Type B pancreatic cell (in vitro differentiated cells): ENCODE results near the gene TAF9B. TPM values are rescaled to one million over a fixed set of nuclear protein-coding genes. Genes with fewer than 3 reads are reported as not detected.
A peak's percentile ranks its signal among the peaks of the same experiment; 100 is the strongest.
"Not testable (repeated sequence)": the region's sequence is repeated elsewhere in the genome, so short reads cannot be mapped to it uniquely, and the experiment has no call there.

Experiments
- DNase-seq: peaks from one replicate; pipeline ENCODE4 v3.0.0; 2021; ENCODE audit warnings: mixed read lengths; ENCODE audit not compliant: unreplicated experiment; ENCODE audit errors: extremely low spot score
- H3K27ac Mint-ChIP-seq: 2 replicates; pipeline ENCODE4 v1.8.0; 2021; ENCODE audit warnings: mild to moderate bottlenecking, mixed read lengths
- H3K27me3 Mint-ChIP-seq: 2 replicates; pipeline ENCODE4 v1.8.0; 2021; ENCODE audit warnings: mixed read lengths
- H3K36me3 Mint-ChIP-seq: 2 replicates; pipeline ENCODE4 v1.8.0; 2021; ENCODE audit warnings: mixed read lengths
- H3K4me1 Mint-ChIP-seq: one replicate; pipeline ENCODE4 v1.8.0; 2021; ENCODE audit warnings: mixed read lengths; ENCODE audit not compliant: unreplicated experiment
- H3K4me3 Mint-ChIP-seq: 2 replicates; pipeline ENCODE4 v1.8.0; 2021; ENCODE audit warnings: mild to moderate bottlenecking, mixed read lengths
- H3K9me3 Mint-ChIP-seq: 2 replicates; pipeline ENCODE4 v1.8.0; 2021; ENCODE audit warnings: mixed read lengths
- long read RNA-seq: library from polyadenylated mRNA; unstranded; transcript quantifications from one replicate; pipeline ENCODE4 v2.0.0, GENCODE V29; 2020
- total RNA-seq: library from RNA; stranded (reverse); gene quantifications from 2 replicates; pipeline ENCODE4 v1.2.1, GENCODE V29; 2021; ENCODE audit warnings: low replicate concordance
- TF ChIP-seq, protein P1 (sequence below): fragments of 200-600 bp; sonication (generic); conservative IDR thresholded peaks from 2 replicates; pipeline ENCODE4 v1.5.0; 2021; ENCODE audit warnings: antibody characterized with exemption, mild to moderate bottlenecking

TAF9B gene, protein sequence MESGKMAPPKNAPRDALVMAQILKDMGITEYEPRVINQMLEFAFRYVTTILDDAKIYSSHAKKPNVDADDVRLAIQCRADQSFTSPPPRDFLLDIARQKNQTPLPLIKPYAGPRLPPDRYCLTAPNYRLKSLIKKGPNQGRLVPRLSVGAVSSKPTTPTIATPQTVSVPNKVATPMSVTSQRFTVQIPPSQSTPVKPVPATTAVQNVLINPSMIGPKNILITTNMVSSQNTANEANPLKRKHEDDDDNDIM
- 11.6 and 25.1 TPM in 2 replicates for total RNA-seq
- long read RNA-seq, transcript TAF9B-201 (7 exons, 2,713 nt) = major isoform, 34 of 38 reads
- long read RNA-seq, partial matches to known transcripts = 1 of 38 reads
- long read RNA-seq, other reads (novel, unspliced or antisense) = 3 of 38 reads

DNA sequence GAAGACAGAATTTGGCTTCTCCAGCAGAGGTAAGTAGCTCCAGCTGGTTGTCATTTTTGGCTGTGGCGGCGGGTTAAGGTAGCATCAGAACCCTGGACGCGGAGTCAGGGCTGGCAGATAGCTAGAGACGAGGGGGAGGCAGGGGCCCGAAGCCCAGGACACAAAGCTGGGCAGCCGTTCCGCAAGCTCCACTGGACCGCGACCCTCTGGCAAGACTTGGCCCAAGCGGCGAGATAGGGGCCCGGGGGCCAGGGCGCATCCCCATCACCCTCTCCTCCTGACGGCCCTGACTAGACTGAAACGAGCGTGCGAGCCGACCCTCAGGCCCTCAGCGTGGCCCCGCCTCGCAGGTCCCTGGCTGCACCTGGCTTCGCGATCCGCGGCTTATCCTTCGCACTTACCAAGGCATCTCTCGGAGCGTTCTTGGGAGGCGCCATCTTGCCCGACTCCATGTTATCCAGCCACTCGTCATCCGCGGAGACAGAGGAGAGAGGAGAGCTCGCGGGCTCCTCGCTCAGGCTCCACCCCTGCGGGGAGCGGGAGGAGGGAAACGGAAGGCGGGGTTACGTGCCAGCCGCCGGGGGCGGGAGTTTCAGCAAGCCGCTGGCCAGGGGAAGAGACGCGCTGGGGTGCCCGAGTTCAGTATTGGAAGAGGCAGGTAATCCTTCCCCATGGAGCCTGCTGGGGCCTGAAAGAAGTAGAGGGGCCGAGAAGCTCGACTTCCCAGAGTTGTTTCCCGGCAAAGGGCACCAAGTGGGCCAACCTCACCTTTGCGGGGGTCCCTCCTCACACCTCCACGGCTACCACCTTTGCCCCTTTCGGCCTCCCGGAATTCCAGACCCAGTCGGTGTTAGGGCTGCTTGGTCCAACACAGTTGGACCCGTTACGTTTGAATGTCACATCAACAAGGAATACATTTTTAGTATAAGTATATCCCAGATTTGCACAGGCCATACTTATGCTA, at the start of gene TAF9B:
Gene TAF9B (minus strand): TSS at position 491 of the 964 bp plus-strand sequence. CDS start 39 bp downstream, at position 452.
- H3K9me3 Mint-ChIP-seq = peaks cover 8% of the 10 kb centered on the region
- no peaks in the 10 kb centered on the region for H3K36me3 Mint-ChIP-seq
- peak within 1 kb of the TSS; percentile 66 for H3K27ac Mint-ChIP-seq
- H3K4me3 Mint-ChIP-seq = peak within 1 kb of the TSS; percentile 92
- H3K4me1 Mint-ChIP-seq = no peaks in the 10 kb centered on the region
- peak; percentile 84 for DNase-seq
- H3K27me3 Mint-ChIP-seq = no peaks in the 10 kb centered on the region
- TF ChIP-seq, protein P1, sequence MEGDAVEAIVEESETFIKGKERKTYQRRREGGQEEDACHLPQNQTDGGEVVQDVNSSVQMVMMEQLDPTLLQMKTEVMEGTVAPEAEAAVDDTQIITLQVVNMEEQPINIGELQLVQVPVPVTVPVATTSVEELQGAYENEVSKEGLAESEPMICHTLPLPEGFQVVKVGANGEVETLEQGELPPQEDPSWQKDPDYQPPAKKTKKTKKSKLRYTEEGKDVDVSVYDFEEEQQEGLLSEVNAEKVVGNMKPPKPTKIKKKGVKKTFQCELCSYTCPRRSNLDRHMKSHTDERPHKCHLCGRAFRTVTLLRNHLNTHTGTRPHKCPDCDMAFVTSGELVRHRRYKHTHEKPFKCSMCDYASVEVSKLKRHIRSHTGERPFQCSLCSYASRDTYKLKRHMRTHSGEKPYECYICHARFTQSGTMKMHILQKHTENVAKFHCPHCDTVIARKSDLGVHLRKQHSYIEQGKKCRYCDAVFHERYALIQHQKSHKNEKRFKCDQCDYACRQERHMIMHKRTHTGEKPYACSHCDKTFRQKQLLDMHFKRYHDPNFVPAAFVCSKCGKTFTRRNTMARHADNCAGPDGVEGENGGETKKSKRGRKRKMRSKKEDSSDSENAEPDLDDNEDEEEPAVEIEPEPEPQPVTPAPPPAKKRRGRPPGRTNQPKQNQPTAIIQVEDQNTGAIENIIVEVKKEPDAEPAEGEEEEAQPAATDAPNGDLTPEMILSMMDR = no peak

DNA sequence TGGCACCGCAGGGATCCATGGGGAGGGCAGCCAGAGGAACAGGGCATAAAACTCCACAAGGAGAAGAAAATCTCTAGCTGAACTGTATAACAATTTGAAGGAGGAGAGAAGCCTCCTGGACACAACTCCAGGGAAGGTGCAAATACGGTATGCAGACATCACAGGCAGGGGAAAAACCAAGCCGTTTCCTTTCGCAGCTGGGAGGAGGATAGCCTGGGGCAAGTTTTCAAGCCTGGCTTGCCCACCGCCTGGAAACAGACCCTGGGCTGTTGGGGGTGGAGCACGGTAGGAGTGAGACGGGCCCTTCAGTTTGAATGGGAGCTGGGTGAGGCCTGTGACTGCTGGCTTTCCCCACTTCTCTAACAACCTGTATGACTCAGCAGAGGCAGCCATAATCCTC, 43.4 kb upstream of the TAF9B start:
- Mint-ChIP-seq H3K4me3 (no peak overlapping the region), H3K27ac (no peak overlapping the region), H3K27me3 (no peaks in the 10 kb centered on the region), H3K9me3 (no peaks in the 10 kb centered on the region), H3K4me1 (no peaks in the 10 kb centered on the region), H3K36me3 (no peaks in the 10 kb centered on the region)
- TF ChIP-seq, protein P1 = no peak
- DNase-seq = no peak

DNA sequence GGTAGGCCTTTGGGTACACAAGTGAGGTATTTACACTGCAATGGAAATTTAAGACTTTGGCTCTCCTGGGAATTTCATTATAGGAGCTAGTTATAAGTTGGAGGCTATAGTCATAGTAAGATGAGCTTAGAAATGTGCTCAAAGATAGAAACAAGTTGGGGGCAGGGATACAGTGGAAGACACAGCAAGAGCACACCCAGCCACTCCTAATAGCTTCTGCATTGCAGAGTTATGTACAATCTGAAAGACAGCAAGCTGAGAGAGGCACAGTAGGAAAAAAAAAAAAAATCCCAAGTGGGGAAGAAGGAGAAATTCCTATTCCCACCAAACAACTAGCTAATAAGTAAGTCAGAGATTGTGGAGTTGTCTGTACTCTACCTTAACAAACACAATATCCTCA, 41.9 kb upstream of the TAF9B start:
- TF ChIP-seq, protein P1 = no peak
- no peak for DNase-seq
- no peaks in the 10 kb centered on the region for H3K27me3 Mint-ChIP-seq
- H3K36me3 Mint-ChIP-seq = no peaks in the 10 kb centered on the region
- H3K4me3 Mint-ChIP-seq = no peak overlapping the region
- no peaks in the 10 kb centered on the region for H3K9me3 Mint-ChIP-seq
- no peak overlapping the region for H3K27ac Mint-ChIP-seq
- H3K4me1 Mint-ChIP-seq = no peaks in the 10 kb centered on the region

DNA sequence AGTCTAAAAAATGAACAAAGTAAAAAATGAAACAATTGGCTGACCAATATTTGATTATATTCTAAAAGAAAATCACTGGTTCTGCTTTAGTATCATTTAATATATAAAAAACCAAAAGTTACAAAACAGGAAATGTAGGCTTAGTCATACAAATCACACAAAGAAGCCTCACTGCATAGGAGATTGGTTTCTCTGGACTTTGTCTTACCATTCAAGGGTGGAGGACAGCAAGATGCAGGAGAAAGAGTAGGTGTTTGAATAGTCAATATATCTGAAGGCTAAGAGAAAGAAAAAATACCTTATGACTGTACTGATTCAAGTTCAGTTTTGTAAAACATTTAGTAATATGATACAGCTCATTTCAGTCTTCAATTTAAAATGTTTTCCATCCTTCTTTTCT, 28.6 kb upstream of the TAF9B start:
- no peaks in the 10 kb centered on the region for H3K27me3 Mint-ChIP-seq
- H3K4me1 Mint-ChIP-seq = no peaks in the 10 kb centered on the region
- DNase-seq = no peak
- no peak overlapping the region for H3K27ac Mint-ChIP-seq
- H3K4me3 Mint-ChIP-seq = no peak overlapping the region
- H3K9me3 Mint-ChIP-seq = no peaks in the 10 kb centered on the region
- H3K36me3 Mint-ChIP-seq = no peaks in the 10 kb centered on the region
- TF ChIP-seq, protein P1 = no peak

DNA sequence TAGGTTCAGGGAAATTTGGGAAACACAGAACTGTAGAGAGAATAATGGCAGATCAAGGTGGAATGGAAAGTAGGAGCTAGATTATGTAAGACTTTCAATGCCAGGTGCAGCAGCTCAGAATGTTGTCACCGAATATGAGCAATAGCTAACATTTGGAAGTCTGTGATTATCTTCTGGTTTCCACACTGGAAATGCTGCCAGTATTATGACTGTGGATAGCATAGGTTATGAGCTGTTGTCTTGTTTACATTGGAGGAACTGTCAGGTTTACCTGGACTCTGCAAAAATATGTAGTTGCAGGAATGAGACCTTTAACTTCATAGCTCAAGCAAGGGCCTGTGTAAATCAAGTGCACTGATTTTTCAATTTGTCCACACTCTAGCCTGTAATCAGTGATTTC, 26.0 kb upstream of the TAF9B start:
- TF ChIP-seq, protein P1 = no peak
- Mint-ChIP-seq H3K9me3 (no peaks in the 10 kb centered on the region), H3K27me3 (no peaks in the 10 kb centered on the region), H3K27ac (no peak overlapping the region), H3K36me3 (no peaks in the 10 kb centered on the region), H3K4me3 (no peak overlapping the region), H3K4me1 (no peaks in the 10 kb centered on the region)
- DNase-seq = no peak

DNA sequence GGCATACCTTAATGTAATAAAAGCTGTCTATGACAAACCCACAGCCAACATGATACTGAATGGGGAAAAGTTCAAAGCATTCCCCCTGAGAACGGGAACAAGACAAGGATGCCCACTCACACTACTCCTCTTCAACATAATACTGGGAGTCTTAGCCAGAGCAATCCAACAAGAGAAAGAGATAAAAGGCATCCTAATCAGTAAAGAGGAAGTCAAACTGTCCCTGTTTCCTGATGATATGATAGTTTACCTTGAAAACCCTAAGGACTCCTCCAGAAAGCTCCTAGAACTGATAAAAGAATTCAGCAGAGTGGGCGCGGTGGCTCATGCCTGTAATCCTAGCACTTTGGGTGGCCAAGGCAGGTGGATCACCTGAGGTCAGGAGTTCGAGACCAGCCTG, 23.7 kb upstream of the TAF9B start:
- not testable (repeated sequence) for H3K4me3 Mint-ChIP-seq, DNase-seq, H3K9me3 Mint-ChIP-seq

DNA sequence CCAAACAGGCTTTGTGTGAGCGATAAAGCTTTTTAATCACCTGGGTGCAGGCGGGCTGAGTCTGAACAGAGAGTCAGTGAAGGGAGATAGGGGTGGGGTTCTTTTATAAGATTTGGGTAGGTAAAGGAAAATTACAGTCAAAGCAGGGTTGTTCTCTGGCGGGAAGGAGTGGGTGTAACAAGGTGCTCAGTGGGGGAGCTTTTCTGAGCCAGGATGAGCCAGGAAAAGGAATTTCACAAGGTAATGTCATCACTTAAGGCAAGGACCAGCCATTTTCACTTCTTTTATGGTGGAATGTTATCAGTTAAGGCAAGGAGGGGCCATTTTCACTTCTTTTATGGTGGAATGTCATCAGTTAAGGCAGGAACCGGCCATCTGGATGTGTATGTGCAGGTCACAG, 21.3 kb upstream of the TAF9B start:
- H3K36me3 Mint-ChIP-seq, H3K4me3 Mint-ChIP-seq, H3K4me1 Mint-ChIP-seq, H3K27me3 Mint-ChIP-seq, H3K27ac Mint-ChIP-seq, H3K9me3 Mint-ChIP-seq, DNase-seq: not testable (repeated sequence)

More for the DNA sequence above, 23.7 kb upstream of the TAF9B start:
- H3K4me1 Mint-ChIP-seq, H3K36me3 Mint-ChIP-seq, H3K27me3 Mint-ChIP-seq, H3K27ac Mint-ChIP-seq: not testable (repeated sequence)

DNA sequence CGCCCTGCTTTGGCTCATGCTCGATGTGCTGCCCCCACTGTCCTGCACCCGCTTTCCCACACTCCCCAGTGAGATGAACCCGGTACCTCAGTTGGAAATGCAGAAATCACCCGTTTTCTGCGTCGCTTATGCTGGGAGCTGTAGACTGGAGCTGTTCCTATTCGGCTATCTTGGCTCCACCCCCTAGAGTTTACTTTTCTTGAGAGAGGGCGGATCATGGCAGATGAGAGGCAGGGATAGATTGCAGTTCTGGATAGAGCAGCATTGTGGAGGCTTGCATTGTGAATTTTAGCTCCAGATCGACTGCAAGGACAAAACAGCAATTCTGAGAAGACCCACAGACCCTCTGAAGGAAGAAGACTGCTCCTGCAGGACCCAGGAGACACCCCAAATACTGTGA, 18.4 kb upstream of the TAF9B start:
- not testable (repeated sequence) for H3K27me3 Mint-ChIP-seq, H3K9me3 Mint-ChIP-seq, DNase-seq, H3K4me1 Mint-ChIP-seq, H3K36me3 Mint-ChIP-seq, H3K27ac Mint-ChIP-seq, H3K4me3 Mint-ChIP-seq
